ENCODE measurements around the gene ODAD2. TPM values are rescaled to one million over a fixed set of nuclear protein-coding genes. Genes with fewer than 3 reads are reported as not detected.
A peak's percentile ranks its signal among the peaks of the same experiment; 100 is the strongest.

Gene ODAD2
- total and polyA plus RNA-seq, 2 of the 8 experiments (the other 6 are each of a cell fraction or from before 2014, with no cell fraction given): 0.95 to 4.3 TPM

DNA sequence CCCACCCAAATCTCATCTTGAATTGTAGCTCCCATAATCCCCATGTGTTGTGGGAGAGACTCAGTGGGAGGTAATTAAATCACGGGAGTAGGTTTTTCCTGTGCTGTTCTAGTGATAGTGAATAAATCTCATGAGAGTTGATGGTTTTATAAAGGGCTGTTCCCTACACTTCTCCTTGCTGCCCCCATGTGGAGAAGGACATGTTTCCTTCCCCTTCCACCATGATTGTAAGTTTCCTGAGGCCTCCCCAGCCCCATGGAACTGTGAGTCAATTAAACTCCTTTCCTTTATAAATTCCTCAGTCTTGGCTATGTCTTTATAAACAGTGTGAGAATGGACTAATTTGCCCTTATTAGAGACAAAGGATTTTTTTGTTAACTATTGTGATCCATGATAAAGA, 204.7 kb downstream of the ODAD2 start:
- Histone ChIP-seq H3K14ac (ENCODE audit: insufficient read length) (no peak overlapping the region), H3K18ac (ENCODE audit: extremely low read depth, low read length) (no peak overlapping the region), H3K79me1 (ENCODE audit: low read depth, low read length) (no peaks in the 10 kb centered on the region), H3K9me3 (ENCODE audit: insufficient read depth in 2 of 2, low read depth in 1 of 2, low read length in 1 of 2) (no peaks in the 10 kb centered on the region), H3K23me2 (ENCODE audit: low read depth, low read length) (no peaks in the 10 kb centered on the region), H3K4me1 (replicated peaks in 1 of 4; ENCODE audit: control insufficient read depth in 3 of 4, insufficient read depth in 4 of 4, low read length in 3 of 4) (no peaks in the 10 kb centered on the region), H2BK120ac (replicated peaks; ENCODE audit: low read depth, low read length) (no peak overlapping the region), H3K4me3 (ENCODE audit: extremely low read depth in 1 of 4, insufficient read depth in 2 of 4, low read depth in 3 of 4, low read length in 4 of 4) (no peak overlapping the region), H3K36me3 (ENCODE audit: control insufficient read depth in 2 of 4, insufficient read depth in 4 of 4, low read length in 3 of 4) (no peaks in the 10 kb centered on the region), H3K4me2 (ENCODE audit: insufficient read depth in 1 of 2, low read depth in 2 of 2, low read length in 2 of 2) (no peak overlapping the region), H2BK5ac (ENCODE audit: low read depth, low read length) (no peak overlapping the region), H3K23ac (ENCODE audit: insufficient read length) (no peak overlapping the region), H2AFZ (ENCODE audit: low read length) (no peak overlapping the region), H3K27me3 (replicated peaks in 1 of 4; ENCODE audit: control insufficient read depth in 3 of 4, extremely low read depth in 1 of 4, insufficient read depth in 3 of 4, low read length in 3 of 4) (no peaks in the 10 kb centered on the region), H3K9ac (replicated peaks in 1 of 4; ENCODE audit: extremely low read depth in 1 of 4, low read depth in 3 of 4, low read length in 3 of 4) (no peak overlapping the region), H2AK5ac (ENCODE audit: low read depth, low read length) (no peak overlapping the region), H2BK12ac (ENCODE audit: low read depth, low read length) (no peak overlapping the region), H3K56ac (replicated peaks; ENCODE audit: insufficient read length, low read depth, low read length) (no peak overlapping the region), H2BK20ac (ENCODE audit: low read length) (no peak overlapping the region), H3K27ac (ENCODE audit: low read depth, low read length) (no peak overlapping the region), H4K5ac (ENCODE audit: insufficient read length, low read depth, low read length) (no peak overlapping the region), H4K20me1 (replicated peaks in 1 of 2; ENCODE audit: control insufficient read depth in 1 of 2, insufficient read depth in 2 of 2, low read length in 2 of 2) (peaks cover 0 to 1% of the 10 kb centered on the region in 2 experiments), H3K79me2 (ENCODE audit: control insufficient read depth in 1 of 2, insufficient read depth in 2 of 2, low read length in 2 of 2) (no peaks in the 10 kb centered on the region), H2BK15ac (ENCODE audit: low read length) (no peak overlapping the region), H3K4ac (replicated peaks; ENCODE audit: insufficient read length, low read depth, low read length) (no peak overlapping the region), H4K91ac (replicated peaks; ENCODE audit: insufficient read length, low read length) (no peak overlapping the region), H4K8ac (ENCODE audit: extremely low read depth, insufficient read depth, low read length) (no peak overlapping the region)
- FAIRE-seq (peak; percentile 48), DNase-seq (ENCODE audit: low read depth in 1 of 2, low spot score in 2 of 2) (no peak)
- ChIA-PET CTCF (ENCODE audit: partially characterized antibody) (interaction anchor here (1.0 to 3.5 kb wide), 8 partner anchors 8 to 448 kb away, joined by 3 to 13 read pairs (median 4); no protein-coding TSS in a partner anchor), POLR2A (ENCODE audit: partially characterized antibody) (no interaction called here)
- TF ChIP-seq EZH2 (IDR thresholded peaks at IDR 0.05; ENCODE audit: low read depth, low read length, severe bottlenecking) (no peak), SIN3A (conservative IDR thresholded peaks at IDR 0.05 in 1 of 2, IDR thresholded peaks at IDR 0.05 in 1 of 2; ENCODE audit: low read depth in 1 of 2, low read length in 2 of 2) (no peak), SP4 (IDR thresholded peaks at IDR 0.05; ENCODE audit: low read length) (no peak), RAD21 (IDR thresholded peaks at IDR 0.05 in 1 of 2, conservative IDR thresholded peaks at IDR 0.05 in 1 of 2; ENCODE audit: low read depth in 2 of 2, low read length in 2 of 2) (peak; percentile 34 to 38; a peak in 3 of 4 replicates), EGR1 (IDR thresholded peaks at IDR 0.05; ENCODE audit: borderline replicate concordance, low read depth, low read length) (no peak)
- TF ChIP-seq, protein P1, sequence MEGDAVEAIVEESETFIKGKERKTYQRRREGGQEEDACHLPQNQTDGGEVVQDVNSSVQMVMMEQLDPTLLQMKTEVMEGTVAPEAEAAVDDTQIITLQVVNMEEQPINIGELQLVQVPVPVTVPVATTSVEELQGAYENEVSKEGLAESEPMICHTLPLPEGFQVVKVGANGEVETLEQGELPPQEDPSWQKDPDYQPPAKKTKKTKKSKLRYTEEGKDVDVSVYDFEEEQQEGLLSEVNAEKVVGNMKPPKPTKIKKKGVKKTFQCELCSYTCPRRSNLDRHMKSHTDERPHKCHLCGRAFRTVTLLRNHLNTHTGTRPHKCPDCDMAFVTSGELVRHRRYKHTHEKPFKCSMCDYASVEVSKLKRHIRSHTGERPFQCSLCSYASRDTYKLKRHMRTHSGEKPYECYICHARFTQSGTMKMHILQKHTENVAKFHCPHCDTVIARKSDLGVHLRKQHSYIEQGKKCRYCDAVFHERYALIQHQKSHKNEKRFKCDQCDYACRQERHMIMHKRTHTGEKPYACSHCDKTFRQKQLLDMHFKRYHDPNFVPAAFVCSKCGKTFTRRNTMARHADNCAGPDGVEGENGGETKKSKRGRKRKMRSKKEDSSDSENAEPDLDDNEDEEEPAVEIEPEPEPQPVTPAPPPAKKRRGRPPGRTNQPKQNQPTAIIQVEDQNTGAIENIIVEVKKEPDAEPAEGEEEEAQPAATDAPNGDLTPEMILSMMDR (IDR thresholded peaks at IDR 0.05; ENCODE audit: control extremely low read depth in 1 of 3, insufficient read depth in 1 of 3, low read depth in 1 of 3, low read length in 3 of 3): peak in 1 of 3 experiments; percentile 41; a peak in 1 of 4 replicates
- 89% methylated on average over 1 of the region's 1 CpG; no CpG with 5 or more reads in 1 of the 2 experiments for WGBS, 2 experiments (ENCODE audit: extremely low coverage in 1 of 2, insufficient coverage in 1 of 2, insufficient read length in 1 of 2, insufficient replicate concordance in 2 of 2, low coverage in 1 of 2, low lambda C conversion rate in 2 of 2, missing lambda C conversion rate in 1 of 2)

Data from H1 (cell line).